ENCODE measurements around the gene CD74.

CD74 gene

GRCh38 chr5:150357326-150358260 is 55.1 kb downstream of the CD74 start, which contains the start of gene TCOF1:
Gene TCOF1 (plus strand): TSS chr5:150357697. CDS start chr5:150357747, 50 bp downstream.
- DNase-seq, result peak; percentile 99

DNA sequence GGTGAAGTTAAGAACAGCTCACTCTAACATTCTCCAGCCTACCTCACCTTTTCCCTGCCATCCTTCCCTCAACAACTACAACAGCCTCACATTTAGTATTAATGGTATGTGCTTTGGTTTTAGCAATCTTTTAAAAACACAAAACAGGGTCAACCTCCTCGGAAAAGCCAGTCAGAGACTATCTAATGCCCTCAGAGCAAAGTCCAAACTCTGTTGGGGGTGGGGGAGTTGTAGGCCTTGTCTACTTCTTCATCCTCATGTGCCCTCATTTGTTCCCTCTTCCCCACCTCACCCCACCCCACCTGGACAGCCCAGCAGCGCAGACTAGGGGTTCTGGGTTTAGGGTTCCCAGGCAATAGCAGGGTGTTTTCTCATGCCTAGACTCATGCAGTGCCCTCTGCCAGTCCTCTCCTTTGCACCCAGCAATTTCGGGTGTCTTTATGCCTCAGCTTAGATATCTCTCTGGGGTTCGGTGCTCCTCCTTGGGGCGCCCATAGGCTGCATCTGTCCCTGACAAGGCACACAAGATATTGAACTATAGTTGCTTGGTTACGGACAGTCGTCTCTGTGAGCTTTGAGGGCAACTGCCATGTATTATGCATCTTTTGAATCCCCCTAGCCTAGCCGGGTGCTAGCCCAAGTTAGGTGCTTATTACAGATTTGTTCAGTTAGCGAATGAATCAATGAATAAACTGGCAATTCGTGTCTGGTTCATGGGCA is 56.0 kb downstream of the CD74 start:
- DNase-seq, result no peak

- no peak for DNase-seq
These were observed 56.9 kb downstream of the CD74 start for GRCh38 chr5:150355791-150356190.

GRCh38 chr5:150353032-150353675 is 59.6 kb downstream of the CD74 start:
- DNase-seq, result no peak

- DNase-seq, result no peak
These were observed 60.3 kb downstream of the CD74 start for GRCh38 chr5:150352244-150353031.

Data from activated CD4-positive, alpha-beta T cell treated with anti-CD3 and anti-CD28 coated beads for 48 hours (primary cell).